AG04449 (cell line): ENCODE data around the gene DUSP3.

Experiments used
- CTCF ChIA-PET: fragments of 350-600 bp; formaldehyde crosslinking; extraction: SDS; loops from one replicate; lab custom pipeline; 2021; ENCODE audit warnings: antibody characterized with exemption; lab: Yijun Ruan, JAX
- POLR2A ChIA-PET: fragments of 400-600, 350-600 bp; formaldehyde crosslinking; extraction: SDS; loops from one replicate; lab custom pipeline; 2020; ENCODE audit warnings: antibody characterized with exemption, inconsistent platforms; lab: Yijun Ruan, JAX
- DNase-seq: peaks from one replicate; pipeline ENCODE4 v3.0.0-alpha.2; 2010; ENCODE audit warnings: low read depth, low spot score
- H3K4me3 ChIP-seq: 2 replicates; pipeline ENCODE4 v1.5.1; 2011; ENCODE audit warnings: low read depth, mild to moderate bottlenecking, control low read depth, low read length
- TF ChIP-seq, protein P1 (sequence below): IDR thresholded peaks from one replicate; pipeline ENCODE4 v1.5.1; 2011; ENCODE audit warnings: mild to moderate bottlenecking, moderate library complexity, low read length, control low read depth, inconsistent platforms; ENCODE audit not compliant: insufficient read depth; ENCODE audit errors: missing control alignments

DUSP3 gene

DNA sequence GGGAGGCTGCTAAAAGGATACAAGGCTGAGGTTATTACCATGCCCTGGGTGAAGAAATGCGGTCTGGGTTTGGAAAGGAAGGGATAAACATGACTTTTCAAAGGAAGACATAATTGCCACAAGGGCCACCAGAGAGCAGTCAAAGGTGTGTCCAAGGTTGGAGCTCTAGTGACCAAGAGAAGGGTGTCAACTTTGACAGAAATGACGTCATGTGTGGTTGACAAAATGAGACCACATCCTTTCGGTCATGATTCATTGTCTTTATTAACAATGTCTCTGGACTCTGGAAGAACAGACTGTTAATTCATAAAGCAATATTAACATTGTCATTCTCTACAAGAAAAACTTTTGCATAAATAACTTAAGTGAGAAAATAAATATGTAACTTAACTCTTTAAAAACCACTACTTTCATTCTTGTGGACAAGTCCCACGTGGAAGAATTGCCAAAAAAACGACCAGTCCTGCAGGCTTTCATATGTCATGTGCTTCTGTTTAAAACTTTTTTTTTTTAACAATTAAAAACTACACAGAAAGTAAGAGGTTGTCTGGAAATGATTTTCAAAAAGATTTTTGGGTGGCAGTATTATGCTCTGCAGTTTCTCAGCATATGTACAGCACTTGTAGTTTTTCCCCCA, 25.2 kb downstream of the DUSP3 start:
- DNase-seq: no peak
- CTCF ChIA-PET: interaction anchor here (0.6 to 26.6 kb wide), 6 partner anchors 7 to 151 kb away, joined by 3 to 1463 read pairs (median 173); partner anchors contain the start of gene SOST
- TF ChIP-seq, protein P1, sequence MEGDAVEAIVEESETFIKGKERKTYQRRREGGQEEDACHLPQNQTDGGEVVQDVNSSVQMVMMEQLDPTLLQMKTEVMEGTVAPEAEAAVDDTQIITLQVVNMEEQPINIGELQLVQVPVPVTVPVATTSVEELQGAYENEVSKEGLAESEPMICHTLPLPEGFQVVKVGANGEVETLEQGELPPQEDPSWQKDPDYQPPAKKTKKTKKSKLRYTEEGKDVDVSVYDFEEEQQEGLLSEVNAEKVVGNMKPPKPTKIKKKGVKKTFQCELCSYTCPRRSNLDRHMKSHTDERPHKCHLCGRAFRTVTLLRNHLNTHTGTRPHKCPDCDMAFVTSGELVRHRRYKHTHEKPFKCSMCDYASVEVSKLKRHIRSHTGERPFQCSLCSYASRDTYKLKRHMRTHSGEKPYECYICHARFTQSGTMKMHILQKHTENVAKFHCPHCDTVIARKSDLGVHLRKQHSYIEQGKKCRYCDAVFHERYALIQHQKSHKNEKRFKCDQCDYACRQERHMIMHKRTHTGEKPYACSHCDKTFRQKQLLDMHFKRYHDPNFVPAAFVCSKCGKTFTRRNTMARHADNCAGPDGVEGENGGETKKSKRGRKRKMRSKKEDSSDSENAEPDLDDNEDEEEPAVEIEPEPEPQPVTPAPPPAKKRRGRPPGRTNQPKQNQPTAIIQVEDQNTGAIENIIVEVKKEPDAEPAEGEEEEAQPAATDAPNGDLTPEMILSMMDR: no peak
- H3K4me3 ChIP-seq: no peak overlapping the region
- POLR2A ChIA-PET: interaction anchor here (0.6 kb wide), 1 partner anchor 80 kb away, joined by 3 read pairs; no protein-coding TSS in a partner anchor

GRCh38 chr17:43750153-43750552, 28.6 kb downstream of the DUSP3 start:
- POLR2A ChIA-PET: no interaction called here
- TF ChIP-seq, protein P1: no peak
- H3K4me3 ChIP-seq: no peak overlapping the region
- DNase-seq: no peak
- CTCF ChIA-PET: interaction anchor here (1.5 to 26.6 kb wide), 3 partner anchors 10 to 51 kb away, joined by 6 to 1463 read pairs (median 342); partner anchors contain the start of gene SOST

DNA sequence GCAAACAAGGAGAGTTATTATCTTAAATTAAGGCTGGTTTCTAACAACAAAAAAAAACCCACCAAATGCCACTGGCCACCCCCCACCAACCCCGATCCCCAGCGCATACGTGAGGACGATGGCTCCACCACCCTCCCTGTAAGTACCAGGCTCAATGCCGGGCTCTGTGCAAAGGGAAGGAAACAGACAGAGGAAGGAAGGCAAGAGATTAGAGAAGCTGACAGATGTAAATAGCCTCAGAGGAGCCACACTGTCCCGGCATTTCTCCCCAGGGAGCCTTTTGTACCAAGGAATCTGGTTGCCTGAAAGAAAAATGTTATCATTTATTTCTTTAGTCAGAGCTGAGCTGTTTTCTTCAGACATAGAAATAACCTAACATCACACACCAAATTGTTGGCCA, 33.2 kb downstream of the DUSP3 start:
- no peak for DNase-seq
- H3K4me3 ChIP-seq: no peak overlapping the region
- CTCF ChIA-PET: interaction anchor here (1.2 to 26.6 kb wide), 4 partner anchors 15 to 53 kb away, joined by 3 to 342 read pairs (median 8); partner anchors contain the start of gene SOST
- POLR2A ChIA-PET: interaction anchor here (0.6 kb wide), 1 partner anchor 12 kb away, joined by 3 read pairs; no protein-coding TSS in a partner anchor
- TF ChIP-seq, protein P1: no peak

GRCh38 chr17:43741636-43742035, 37.1 kb downstream of the DUSP3 start:
- H3K4me3 ChIP-seq: no peak overlapping the region
- CTCF ChIA-PET: interaction anchor here (1.2 to 26.6 kb wide), 3 partner anchors 19 to 62 kb away, joined by 4 to 342 read pairs (median 47); partner anchors contain the start of gene SOST
- POLR2A ChIA-PET: interaction anchor here (1.0 kb wide), 1 partner anchor 41 kb away, joined by 3 read pairs; no protein-coding TSS in a partner anchor
- TF ChIP-seq, protein P1: no peak
- no peak for DNase-seq

GRCh38 chr17:43740541-43740940, 38.2 kb downstream of the DUSP3 start:
- TF ChIP-seq, protein P1: no peak
- POLR2A ChIA-PET: interaction anchor here (1.0 kb wide), 1 partner anchor 40 kb away, joined by 3 read pairs; no protein-coding TSS in a partner anchor
- no peak overlapping the region for H3K4me3 ChIP-seq
- CTCF ChIA-PET: interaction anchor here (1.1 to 26.6 kb wide), 6 partner anchors 9 to 164 kb away, joined by 3 to 342 read pairs (median 7); partner anchors contain the start of gene SOST
- DNase-seq: no peak

- TF ChIP-seq, protein P1: no peak
- ChIA-PET POLR2A (no interaction called here), CTCF (interaction anchor here (1.3 to 26.6 kb wide), 3 partner anchors 23 to 44 kb away, joined by 5 to 342 read pairs (median 47); partner anchors contain the start of gene SOST)
- no peak for DNase-seq
- no peak overlapping the region for H3K4me3 ChIP-seq
Measured at GRCh38 chr17:43737722-43738121, 41.1 kb downstream of the DUSP3 start.
